ENCODE measurements around the gene PKP4. TPM values are rescaled to one million over a fixed set of nuclear protein-coding genes. Genes with fewer than 3 reads are reported as not detected.
A peak's percentile ranks its signal among the peaks of the same experiment; 100 is the strongest.

Gene PKP4
- total and polyA plus RNA-seq, 2 donors (not counting 1 experiment from before 2014, with no cell fraction given) = 44.5 to 56.3 TPM

- no peak overlapping the region for H3K4me3 ChIP-seq (replicated peaks in 1 of 4; ENCODE audit: control extremely low read depth in 1 of 4, insufficient read depth in 1 of 4, low read depth in 3 of 4, low read length in 4 of 4)
- no peak overlapping the region for H2AFZ ChIP-seq (ENCODE audit: low read length)
- H3K9me3 ChIP-seq (ENCODE audit: control insufficient read depth, insufficient read depth, low read depth, low read length) = no peaks in the 10 kb centered on the region
- no peak overlapping the region for H3K4me2 ChIP-seq (ENCODE audit: extremely low read depth, insufficient read depth, low read length)
- H3K9ac ChIP-seq (ENCODE audit: insufficient read depth, low read length) = no peak overlapping the region
- no peak overlapping the region for H3K27ac ChIP-seq (ENCODE audit: insufficient read depth, low read length)
- H3K27me3 ChIP-seq (ENCODE audit: control insufficient read depth, insufficient read depth, low read length) = no peaks in the 10 kb centered on the region
- no peak for DNase-seq (ENCODE audit: low read depth in 2 of 2)
- TF ChIP-seq, protein P1, sequence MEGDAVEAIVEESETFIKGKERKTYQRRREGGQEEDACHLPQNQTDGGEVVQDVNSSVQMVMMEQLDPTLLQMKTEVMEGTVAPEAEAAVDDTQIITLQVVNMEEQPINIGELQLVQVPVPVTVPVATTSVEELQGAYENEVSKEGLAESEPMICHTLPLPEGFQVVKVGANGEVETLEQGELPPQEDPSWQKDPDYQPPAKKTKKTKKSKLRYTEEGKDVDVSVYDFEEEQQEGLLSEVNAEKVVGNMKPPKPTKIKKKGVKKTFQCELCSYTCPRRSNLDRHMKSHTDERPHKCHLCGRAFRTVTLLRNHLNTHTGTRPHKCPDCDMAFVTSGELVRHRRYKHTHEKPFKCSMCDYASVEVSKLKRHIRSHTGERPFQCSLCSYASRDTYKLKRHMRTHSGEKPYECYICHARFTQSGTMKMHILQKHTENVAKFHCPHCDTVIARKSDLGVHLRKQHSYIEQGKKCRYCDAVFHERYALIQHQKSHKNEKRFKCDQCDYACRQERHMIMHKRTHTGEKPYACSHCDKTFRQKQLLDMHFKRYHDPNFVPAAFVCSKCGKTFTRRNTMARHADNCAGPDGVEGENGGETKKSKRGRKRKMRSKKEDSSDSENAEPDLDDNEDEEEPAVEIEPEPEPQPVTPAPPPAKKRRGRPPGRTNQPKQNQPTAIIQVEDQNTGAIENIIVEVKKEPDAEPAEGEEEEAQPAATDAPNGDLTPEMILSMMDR (conservative IDR thresholded peaks at IDR 0.05 in 1 of 2, IDR thresholded peaks at IDR 0.05 in 1 of 2; ENCODE audit: low read depth in 1 of 2, low read length in 2 of 2) = peak in 1 of 2 donors; percentile 9
- TF ChIP-seq EZH2 (IDR thresholded peaks at IDR 0.05; ENCODE audit: low read length, missing control alignments) = no peak
- no peaks in the 10 kb centered on the region for H4K20me1 ChIP-seq (ENCODE audit: control insufficient read depth, extremely low read depth, insufficient read depth, low read length)
- H3K4me1 ChIP-seq (ENCODE audit: control insufficient read depth, extremely low read depth, insufficient read depth, low read length) = peaks cover 3% of the 10 kb centered on the region
- H3K36me3 ChIP-seq (ENCODE audit: control insufficient read depth, insufficient read depth, low read length) = no peaks in the 10 kb centered on the region
- no peaks in the 10 kb centered on the region for H3K79me2 ChIP-seq (ENCODE audit: control insufficient read depth, insufficient read depth, low read length)
Measured at GRCh38 chr2:158723921-158724802, 267.4 kb downstream of the PKP4 start.

DNA sequence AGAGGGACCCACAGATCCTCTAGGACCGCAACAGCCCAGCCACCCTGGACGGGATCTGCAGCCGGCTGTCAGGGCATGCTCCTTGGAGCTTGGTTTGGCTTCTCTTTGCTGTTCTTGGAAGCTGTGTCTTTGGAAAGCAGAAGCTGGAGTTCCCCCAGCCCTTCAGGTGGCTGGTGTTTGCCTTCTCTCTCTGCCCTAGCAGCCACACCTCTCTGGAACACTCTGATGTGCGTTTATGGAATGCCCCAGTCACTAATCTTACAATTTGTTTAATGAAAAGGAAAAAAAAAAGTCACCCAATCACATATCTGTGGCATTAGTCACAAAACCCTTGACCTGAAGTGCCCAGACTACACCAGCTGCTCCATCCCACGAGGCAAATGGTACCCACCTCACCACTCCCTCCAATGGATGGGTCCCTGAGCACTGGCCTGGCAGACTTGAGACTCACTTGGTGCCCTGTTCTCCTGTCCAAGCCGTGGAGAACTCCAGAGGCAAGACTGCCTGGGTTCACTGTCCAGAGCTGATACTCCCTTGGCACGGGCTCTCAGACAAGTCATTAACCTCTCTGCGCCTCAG is 268.1 kb downstream of the PKP4 start:
- peaks cover 3% of the 10 kb centered on the region for H3K4me1 ChIP-seq (ENCODE audit: control insufficient read depth, extremely low read depth, insufficient read depth, low read length)
- no peaks in the 10 kb centered on the region for H3K27me3 ChIP-seq (ENCODE audit: control insufficient read depth, insufficient read depth, low read length)
- H3K79me2 ChIP-seq (ENCODE audit: control insufficient read depth, insufficient read depth, low read length) = no peaks in the 10 kb centered on the region
- no peaks in the 10 kb centered on the region for H3K36me3 ChIP-seq (ENCODE audit: control insufficient read depth, insufficient read depth, low read length)
- H3K9me3 ChIP-seq (ENCODE audit: control insufficient read depth, insufficient read depth, low read depth, low read length) = no peaks in the 10 kb centered on the region
- H2AFZ ChIP-seq (ENCODE audit: low read length) = no peak overlapping the region
- H3K27ac ChIP-seq (ENCODE audit: insufficient read depth, low read length) = no peak overlapping the region
- no peaks in the 10 kb centered on the region for H4K20me1 ChIP-seq (ENCODE audit: control insufficient read depth, extremely low read depth, insufficient read depth, low read length)
- peak; percentile 12 to 34 for DNase-seq (ENCODE audit: low read depth in 2 of 2)
- H3K4me2 ChIP-seq (ENCODE audit: extremely low read depth, insufficient read depth, low read length) = no peak overlapping the region
- TF ChIP-seq, protein P1 (conservative IDR thresholded peaks at IDR 0.05 in 1 of 2, IDR thresholded peaks at IDR 0.05 in 1 of 2; ENCODE audit: low read depth in 1 of 2, low read length in 2 of 2) = no peak
- no peak for TF ChIP-seq EZH2 (IDR thresholded peaks at IDR 0.05; ENCODE audit: low read length, missing control alignments)
- no peak overlapping the region for H3K4me3 ChIP-seq (replicated peaks in 1 of 4; ENCODE audit: control extremely low read depth in 1 of 4, insufficient read depth in 1 of 4, low read depth in 3 of 4, low read length in 4 of 4)
- no peak overlapping the region for H3K9ac ChIP-seq (ENCODE audit: insufficient read depth, low read length)

- Histone ChIP-seq H3K27ac (ENCODE audit: insufficient read depth, low read length) (no peak overlapping the region), H2AFZ (ENCODE audit: low read length) (no peak overlapping the region), H3K4me3 (replicated peaks in 1 of 4; ENCODE audit: control extremely low read depth in 1 of 4, insufficient read depth in 1 of 4, low read depth in 3 of 4, low read length in 4 of 4) (no peak overlapping the region), H4K20me1 (ENCODE audit: control insufficient read depth, extremely low read depth, insufficient read depth, low read length) (no peaks in the 10 kb centered on the region), H3K9me3 (ENCODE audit: control insufficient read depth, insufficient read depth, low read depth, low read length) (no peaks in the 10 kb centered on the region), H3K79me2 (ENCODE audit: control insufficient read depth, insufficient read depth, low read length) (no peaks in the 10 kb centered on the region), H3K4me1 (ENCODE audit: control insufficient read depth, extremely low read depth, insufficient read depth, low read length) (peaks cover 3% of the 10 kb centered on the region), H3K4me2 (ENCODE audit: extremely low read depth, insufficient read depth, low read length) (no peak overlapping the region), H3K27me3 (ENCODE audit: control insufficient read depth, insufficient read depth, low read length) (no peaks in the 10 kb centered on the region), H3K9ac (ENCODE audit: insufficient read depth, low read length) (no peak overlapping the region), H3K36me3 (ENCODE audit: control insufficient read depth, insufficient read depth, low read length) (no peaks in the 10 kb centered on the region)
- DNase-seq (ENCODE audit: low read depth in 2 of 2) = no peak
- no peak for TF ChIP-seq EZH2 (IDR thresholded peaks at IDR 0.05; ENCODE audit: low read length, missing control alignments)
- TF ChIP-seq, protein P1 (conservative IDR thresholded peaks at IDR 0.05 in 1 of 2, IDR thresholded peaks at IDR 0.05 in 1 of 2; ENCODE audit: low read depth in 1 of 2, low read length in 2 of 2) = no peak
Measured at GRCh38 chr2:158725441-158725891, 268.7 kb downstream of the PKP4 start.
